ENCODE measurements around the gene GARS1.

Gene GARS1

DNA sequence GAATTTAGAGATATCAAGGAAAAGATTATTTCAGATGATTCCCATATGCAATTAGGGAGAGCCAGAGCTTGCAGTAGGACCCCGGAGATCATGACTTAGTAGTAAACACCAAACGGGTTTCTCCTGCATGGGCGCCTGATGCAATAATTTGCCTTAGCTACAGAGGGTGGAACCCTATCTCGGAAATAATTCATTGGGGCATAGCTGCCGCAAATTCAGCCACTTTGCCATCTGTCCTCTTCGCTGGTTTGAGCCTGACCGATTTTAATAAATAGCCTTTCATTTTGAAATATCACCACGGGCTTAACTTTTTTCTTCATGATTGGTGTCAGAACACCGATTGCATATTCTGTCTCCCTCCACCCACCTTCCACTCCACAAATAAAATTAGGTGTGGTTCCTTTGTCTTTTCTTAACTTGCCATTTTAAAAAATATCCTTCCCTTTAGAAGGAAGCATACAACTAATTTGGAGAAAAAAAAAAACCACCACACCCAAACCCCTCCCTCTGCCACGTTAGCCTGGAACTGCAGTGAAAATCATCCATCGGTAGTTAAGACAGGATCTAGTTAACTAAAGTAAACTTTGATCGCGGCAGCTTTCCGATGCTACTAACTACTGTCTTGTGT, 1.4 kb downstream of the GARS1 start:
- no peaks in the 10 kb centered on the region for H3K27me3 ChIP-seq (ENCODE audit: insufficient read depth, poor library complexity, severe bottlenecking)
- peak overlapping the region; percentile 63 for H3K4me3 ChIP-seq (replicated peaks; ENCODE audit: insufficient read depth, low read length)
- TF ChIP-seq GABPA (IDR thresholded peaks at IDR 0.05; ENCODE audit: low read depth) (no peak), POLR2AphosphoS5 (IDR thresholded peaks at IDR 0.05; ENCODE audit: low read depth) (no peak), SPI1 (IDR thresholded peaks at IDR 0.05; ENCODE audit: borderline replicate concordance, low read depth) (no peak)
- TF ChIP-seq, protein P1, sequence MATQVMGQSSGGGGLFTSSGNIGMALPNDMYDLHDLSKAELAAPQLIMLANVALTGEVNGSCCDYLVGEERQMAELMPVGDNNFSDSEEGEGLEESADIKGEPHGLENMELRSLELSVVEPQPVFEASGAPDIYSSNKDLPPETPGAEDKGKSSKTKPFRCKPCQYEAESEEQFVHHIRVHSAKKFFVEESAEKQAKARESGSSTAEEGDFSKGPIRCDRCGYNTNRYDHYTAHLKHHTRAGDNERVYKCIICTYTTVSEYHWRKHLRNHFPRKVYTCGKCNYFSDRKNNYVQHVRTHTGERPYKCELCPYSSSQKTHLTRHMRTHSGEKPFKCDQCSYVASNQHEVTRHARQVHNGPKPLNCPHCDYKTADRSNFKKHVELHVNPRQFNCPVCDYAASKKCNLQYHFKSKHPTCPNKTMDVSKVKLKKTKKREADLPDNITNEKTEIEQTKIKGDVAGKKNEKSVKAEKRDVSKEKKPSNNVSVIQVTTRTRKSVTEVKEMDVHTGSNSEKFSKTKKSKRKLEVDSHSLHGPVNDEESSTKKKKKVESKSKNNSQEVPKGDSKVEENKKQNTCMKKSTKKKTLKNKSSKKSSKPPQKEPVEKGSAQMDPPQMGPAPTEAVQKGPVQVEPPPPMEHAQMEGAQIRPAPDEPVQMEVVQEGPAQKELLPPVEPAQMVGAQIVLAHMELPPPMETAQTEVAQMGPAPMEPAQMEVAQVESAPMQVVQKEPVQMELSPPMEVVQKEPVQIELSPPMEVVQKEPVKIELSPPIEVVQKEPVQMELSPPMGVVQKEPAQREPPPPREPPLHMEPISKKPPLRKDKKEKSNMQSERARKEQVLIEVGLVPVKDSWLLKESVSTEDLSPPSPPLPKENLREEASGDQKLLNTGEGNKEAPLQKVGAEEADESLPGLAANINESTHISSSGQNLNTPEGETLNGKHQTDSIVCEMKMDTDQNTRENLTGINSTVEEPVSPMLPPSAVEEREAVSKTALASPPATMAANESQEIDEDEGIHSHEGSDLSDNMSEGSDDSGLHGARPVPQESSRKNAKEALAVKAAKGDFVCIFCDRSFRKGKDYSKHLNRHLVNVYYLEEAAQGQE (IDR thresholded peaks at IDR 0.05; ENCODE audit: insufficient replicate concordance, low read depth) = no peak
- TF ChIP-seq, protein P2, sequence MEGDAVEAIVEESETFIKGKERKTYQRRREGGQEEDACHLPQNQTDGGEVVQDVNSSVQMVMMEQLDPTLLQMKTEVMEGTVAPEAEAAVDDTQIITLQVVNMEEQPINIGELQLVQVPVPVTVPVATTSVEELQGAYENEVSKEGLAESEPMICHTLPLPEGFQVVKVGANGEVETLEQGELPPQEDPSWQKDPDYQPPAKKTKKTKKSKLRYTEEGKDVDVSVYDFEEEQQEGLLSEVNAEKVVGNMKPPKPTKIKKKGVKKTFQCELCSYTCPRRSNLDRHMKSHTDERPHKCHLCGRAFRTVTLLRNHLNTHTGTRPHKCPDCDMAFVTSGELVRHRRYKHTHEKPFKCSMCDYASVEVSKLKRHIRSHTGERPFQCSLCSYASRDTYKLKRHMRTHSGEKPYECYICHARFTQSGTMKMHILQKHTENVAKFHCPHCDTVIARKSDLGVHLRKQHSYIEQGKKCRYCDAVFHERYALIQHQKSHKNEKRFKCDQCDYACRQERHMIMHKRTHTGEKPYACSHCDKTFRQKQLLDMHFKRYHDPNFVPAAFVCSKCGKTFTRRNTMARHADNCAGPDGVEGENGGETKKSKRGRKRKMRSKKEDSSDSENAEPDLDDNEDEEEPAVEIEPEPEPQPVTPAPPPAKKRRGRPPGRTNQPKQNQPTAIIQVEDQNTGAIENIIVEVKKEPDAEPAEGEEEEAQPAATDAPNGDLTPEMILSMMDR (IDR thresholded peaks at IDR 0.05; ENCODE audit: insufficient read depth, low read length) = no peak
- peak overlapping the region; percentile 94 for H3K27ac ChIP-seq (replicated peaks)
- peak in 1 of 2 experiments; percentile 56 for DNase-seq (ENCODE audit: low read depth in 1 of 2, low spot score in 1 of 2)

DNA sequence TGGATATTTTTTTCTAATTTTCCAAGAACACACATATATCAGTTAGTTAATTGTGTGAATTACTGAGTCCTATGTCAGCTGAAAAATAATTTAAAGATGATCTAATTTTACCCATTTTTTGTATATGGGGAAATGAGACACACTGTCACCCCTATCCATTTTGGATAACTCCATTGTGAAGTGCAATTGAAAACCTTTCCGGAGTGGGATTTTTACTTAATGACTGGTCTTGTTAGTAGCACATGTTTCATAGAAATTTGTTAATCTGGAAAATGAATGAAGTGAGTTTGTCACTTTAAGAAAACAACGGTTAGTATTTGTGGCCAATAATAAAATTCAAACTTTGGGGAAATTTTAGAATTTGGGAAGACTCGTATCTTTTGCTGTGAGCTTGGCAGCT, 2.0 kb downstream of the GARS1 start:
- DNase-seq (ENCODE audit: low read depth in 1 of 2, low spot score in 1 of 2) = no peak
- H3K27ac ChIP-seq (replicated peaks) = no peak overlapping the region; the same call in 1 of the 2 replicates
- TF ChIP-seq, protein P1 (IDR thresholded peaks at IDR 0.05; ENCODE audit: insufficient replicate concordance, low read depth) = no peak
- TF ChIP-seq POLR2AphosphoS5 (IDR thresholded peaks at IDR 0.05; ENCODE audit: low read depth) (no peak), GABPA (IDR thresholded peaks at IDR 0.05; ENCODE audit: low read depth) (no peak), SPI1 (IDR thresholded peaks at IDR 0.05; ENCODE audit: borderline replicate concordance, low read depth) (no peak)
- TF ChIP-seq, protein P2 (IDR thresholded peaks at IDR 0.05; ENCODE audit: insufficient read depth, low read length) = no peak
- no peaks in the 10 kb centered on the region for H3K27me3 ChIP-seq (ENCODE audit: insufficient read depth, poor library complexity, severe bottlenecking)
- H3K4me3 ChIP-seq (replicated peaks; ENCODE audit: insufficient read depth, low read length) = peak overlapping the region; percentile 63

DNA sequence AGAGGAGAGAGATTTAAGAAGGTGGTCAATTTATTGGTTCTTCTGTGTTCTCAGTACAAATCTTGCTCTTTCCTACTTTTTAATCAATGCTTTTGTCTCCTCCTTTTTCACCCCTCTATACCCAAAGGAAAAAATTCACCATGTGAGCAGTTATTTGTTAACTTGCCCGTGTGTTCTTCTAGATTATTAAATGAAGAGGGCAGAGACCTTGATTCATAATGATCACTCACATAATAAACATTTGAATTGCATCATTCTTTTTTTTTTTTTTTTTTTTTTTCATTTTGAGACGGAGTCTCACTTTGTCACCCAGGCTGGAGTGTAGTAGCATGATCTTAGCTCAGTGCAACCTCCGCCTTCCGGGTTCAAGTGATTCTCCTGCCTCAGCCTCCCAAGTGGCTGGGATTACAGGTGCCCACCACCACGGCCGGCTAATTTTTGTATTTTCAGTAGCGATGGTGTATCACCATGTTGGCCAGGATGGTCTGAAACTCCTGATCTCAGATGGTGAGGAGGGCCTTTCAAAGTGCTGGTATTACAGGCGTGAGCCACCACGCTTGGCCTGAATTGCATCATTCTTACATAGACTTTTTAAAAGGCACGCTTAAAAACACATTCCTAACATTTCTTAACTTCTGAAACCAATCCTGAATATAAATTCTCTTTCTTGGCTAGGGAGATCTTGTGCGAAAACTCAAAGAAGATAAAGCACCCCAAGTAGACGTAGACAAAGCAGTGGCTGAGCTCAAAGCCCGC, 3.6 kb downstream of the GARS1 start:
- H3K27ac ChIP-seq (replicated peaks) = no peak overlapping the region
- H3K27me3 ChIP-seq (ENCODE audit: insufficient read depth, poor library complexity, severe bottlenecking) = no peaks in the 10 kb centered on the region
- TF ChIP-seq, protein P2 (IDR thresholded peaks at IDR 0.05; ENCODE audit: insufficient read depth, low read length) = no peak
- no peak for TF ChIP-seq POLR2AphosphoS5 (IDR thresholded peaks at IDR 0.05; ENCODE audit: low read depth)
- TF ChIP-seq GABPA (IDR thresholded peaks at IDR 0.05; ENCODE audit: low read depth) = no peak
- TF ChIP-seq SPI1 (IDR thresholded peaks at IDR 0.05; ENCODE audit: borderline replicate concordance, low read depth) = no peak
- TF ChIP-seq, protein P1 (IDR thresholded peaks at IDR 0.05; ENCODE audit: insufficient replicate concordance, low read depth) = no peak
- DNase-seq (ENCODE audit: low read depth in 1 of 2, low spot score in 1 of 2) = no peak
- no peak overlapping the region for H3K4me3 ChIP-seq (replicated peaks; ENCODE audit: insufficient read depth, low read length)

All from HL-60 (cell line).